Stimulated activated CD4-positive, alpha-beta T cell treated with anti-CD3 and anti-CD28 coated beads, Interleukin-15, amount 100 ng/mL, for 1 hour (primary cell): Measurements from ENCODE around the gene BGLAP.
"Not testable (repeated sequence)": the region's sequence is repeated elsewhere in the genome, so short reads cannot be mapped to it uniquely, and the experiment has no call there.

Experiments
- DNase-seq, 2 donors: peaks; one replicate each; pipeline ENCODE4 v3.0.0-alpha.2; 2020; ENCODE audit warnings: low read depth in 1 of 2, low spot score in 1 of 2

BGLAP gene

DNA sequence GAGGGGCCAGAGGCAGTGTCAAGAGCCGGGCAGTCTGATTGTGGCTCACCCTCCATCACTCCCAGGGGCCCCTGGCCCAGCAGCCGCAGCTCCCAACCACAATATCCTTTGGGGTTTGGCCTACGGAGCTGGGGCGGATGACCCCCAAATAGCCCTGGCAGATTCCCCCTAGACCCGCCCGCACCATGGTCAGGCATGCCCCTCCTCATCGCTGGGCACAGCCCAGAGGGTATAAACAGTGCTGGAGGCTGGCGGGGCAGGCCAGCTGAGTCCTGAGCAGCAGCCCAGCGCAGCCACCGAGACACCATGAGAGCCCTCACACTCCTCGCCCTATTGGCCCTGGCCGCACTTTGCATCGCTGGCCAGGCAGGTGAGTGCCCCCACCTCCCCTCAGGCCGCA lies at the start of gene BGLAP:
TSS of gene BGLAP (plus strand) at position 259 of the 400 bp plus-strand sequence. CDS start at position 307, 48 bp downstream.
- no peak for DNase-seq

DNA sequence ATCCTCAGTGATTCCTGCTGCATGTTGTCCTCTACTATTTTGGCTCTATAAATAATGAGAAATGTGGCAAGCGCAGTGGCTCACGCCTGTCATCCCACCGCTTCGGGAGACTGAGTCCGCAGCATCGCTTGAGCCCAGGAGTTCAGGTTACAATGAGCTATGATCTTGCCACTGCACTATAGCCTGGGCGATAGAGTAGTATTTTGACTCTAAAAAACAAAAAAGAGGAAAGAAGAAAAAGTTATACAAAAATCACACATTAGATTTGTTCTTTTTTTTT lies 48.8 kb upstream of the BGLAP start:
- no peak for DNase-seq

DNA sequence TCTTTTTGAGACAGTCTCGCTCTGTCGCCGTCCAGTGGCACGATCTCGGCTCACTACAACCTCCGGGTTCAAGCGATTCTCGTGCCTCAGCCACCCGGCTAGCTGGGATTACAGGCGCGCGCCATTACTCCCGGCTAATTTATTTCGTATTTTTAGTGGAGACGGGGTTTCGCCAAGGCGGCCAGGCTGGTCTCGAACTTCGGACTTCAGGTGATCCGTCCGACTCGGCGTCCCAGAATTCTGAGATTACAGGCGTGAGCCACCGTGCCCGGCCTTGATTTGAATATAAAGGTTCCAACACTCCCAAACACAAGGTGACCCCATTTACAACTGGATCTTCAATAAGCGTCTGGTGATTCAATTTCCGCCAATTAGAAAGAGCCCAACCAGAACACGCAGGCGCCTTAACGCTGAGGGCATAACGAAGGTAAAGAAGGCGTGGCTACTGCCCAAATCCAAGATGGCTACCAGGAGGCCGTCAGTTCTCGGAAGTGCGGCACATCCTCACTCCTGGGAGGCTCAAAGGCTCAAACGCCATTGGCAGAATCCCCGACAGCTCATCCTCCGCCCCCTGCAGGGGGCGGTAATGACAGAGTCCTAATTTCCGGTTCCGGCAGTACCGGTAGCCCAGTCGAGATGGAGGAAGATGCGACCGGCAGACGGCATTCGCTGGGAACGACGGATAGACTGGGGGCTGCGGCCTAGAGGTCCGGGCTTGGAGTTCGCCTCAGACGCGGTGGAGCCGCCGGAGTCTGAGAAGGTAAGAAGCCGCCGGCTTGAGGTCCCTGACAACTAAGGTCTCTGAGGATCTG lies 48.3 kb upstream of the BGLAP start, which contains the start of gene SLC25A44:
TSS of gene SLC25A44 (plus strand) at position 617 of the 812 bp plus-strand sequence. CDS start 5,744 bp downstream, outside the sequence.
- DNase-seq: peak; percentile 92 to 95

DNA sequence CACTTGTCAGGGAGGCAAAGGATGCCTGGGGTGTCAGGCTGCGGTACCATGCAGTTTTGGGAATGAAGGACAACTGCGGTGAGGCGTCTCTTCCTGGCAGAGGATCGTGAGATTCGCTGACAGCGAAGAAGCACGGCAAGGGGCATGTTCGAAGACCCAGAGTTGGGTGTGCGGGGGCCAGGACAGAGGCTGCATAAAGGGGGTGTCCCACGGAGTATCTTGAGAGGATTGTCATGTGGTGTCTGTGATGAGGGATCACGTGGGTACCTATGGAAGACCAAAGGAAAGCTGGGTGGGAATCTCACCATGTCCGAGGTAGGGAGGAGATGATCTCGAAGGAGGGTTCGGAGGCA lies 47.7 kb upstream of the BGLAP start:
- no peak for DNase-seq

DNA sequence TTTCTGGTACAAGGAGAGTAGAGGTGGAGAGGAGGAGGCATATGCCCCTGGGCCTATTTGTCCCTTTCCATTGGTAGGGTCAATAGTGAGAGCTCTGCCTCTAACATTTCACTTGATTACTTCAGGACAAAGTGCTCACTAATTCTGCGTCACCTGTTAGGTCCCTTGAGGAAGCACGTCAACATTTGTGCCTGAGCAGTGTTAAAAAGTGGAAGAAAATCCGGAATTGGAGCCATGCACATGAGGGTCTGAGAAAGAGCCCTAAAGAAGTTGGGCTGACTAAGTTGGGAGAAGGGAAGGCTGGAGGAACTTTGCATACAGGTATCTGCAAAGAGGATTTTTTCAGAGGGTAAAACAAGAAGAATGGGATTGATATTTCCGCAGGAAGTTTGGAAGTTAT lies 46.1 kb upstream of the BGLAP start:
- no peak for DNase-seq

DNA sequence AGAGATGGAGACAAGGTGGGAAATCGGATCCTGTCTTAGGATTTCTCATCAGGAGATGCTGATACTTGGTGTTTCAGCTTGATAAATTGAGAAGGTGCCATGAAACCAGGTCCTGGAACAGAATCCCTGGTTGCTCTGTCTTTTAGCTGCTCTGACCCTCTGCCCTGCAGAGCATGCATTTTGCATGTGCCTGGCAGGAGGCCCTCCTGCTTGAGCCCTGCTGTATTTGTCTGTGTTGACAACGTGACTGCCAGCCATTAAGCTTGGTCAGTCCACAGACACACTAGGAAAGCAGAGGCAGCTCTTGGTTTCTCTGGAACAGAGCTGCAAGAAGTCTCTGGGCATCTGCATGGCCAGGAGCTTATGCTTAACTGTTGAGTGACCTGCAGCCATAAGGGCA lies 45.5 kb upstream of the BGLAP start:
- no peak for DNase-seq

DNA sequence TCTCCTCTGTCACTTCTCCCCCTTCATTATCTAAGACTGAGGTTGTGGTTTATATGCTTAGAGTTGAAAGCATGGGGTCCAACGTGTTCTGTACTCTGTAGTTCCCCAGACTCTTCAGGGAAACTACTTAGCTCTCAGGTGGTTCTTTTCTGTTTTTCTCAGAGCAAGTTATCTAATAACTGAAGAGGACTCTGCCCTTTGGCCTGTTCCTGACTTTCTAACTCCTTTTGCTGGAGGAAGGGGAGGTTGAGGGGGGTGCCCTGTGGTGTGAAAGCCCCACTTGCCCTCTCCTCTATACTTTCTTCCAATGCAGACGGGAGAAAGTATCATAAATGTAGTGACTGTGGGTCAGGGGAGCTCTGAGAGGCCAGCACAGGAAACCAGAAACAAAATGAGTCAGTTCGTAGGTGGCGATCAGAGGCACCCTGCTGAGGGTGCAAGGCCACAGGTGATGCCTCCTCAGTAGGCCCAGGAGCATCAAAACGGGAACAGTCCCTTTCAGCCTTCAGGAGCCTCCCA lies 43.1 kb upstream of the BGLAP start:
- DNase-seq: no peak

DNA sequence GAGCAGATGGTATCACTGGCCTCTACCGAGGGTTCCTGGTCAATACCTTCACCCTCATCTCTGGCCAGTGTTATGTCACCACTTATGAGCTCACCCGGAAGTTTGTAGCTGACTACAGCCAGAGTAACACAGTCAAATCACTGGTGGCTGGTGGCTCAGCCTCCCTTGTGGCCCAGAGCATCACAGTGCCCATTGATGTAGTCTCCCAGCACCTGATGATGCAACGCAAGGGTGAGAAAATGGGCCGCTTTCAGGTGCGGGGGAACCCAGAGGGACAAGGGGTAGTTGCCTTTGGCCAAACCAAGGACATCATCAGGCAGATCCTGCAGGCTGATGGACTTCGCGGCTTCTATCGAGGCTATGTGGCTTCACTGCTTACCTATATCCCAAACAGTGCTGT lies 41.9 kb upstream of the BGLAP start:
- DNase-seq: no peak

DNA sequence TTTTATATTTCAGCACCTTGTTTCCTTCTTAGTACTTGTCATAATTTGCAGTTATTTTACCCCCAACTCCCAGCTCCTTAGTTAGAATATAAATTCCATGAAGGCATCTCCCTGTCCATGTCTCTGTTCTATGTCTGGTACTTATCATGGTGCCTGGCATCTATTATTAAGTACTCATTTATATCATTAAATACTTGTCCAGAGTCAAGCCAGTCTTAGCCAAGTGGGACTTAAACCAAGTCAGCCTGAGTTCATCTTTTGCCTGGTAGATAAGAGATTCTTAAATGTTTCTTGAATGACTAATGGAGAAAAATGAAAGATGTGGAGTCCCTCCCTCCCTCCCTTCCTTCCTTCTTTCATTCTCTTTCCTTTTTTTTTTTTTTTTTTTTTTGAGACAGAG lies 38.7 kb upstream of the BGLAP start:
- no peak for DNase-seq

DNA sequence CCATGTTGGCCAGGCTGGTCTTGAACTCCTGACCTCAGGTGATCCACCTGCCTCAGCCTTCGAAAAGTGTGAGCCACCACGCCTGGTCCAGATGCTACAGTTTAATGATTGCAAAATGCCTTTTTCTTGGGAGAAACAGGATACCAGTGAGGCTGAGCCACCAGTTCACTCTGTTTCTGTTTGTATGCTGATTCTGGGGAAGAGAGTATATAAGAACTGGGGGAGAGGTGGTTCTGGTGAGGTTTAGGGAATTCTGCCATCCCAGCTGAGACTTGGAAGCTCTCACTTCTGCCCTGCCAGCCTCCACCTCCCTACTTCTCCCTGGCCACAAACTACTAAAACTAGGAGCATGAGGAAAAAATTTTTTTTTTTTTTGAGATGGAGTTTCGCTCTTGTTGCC lies 37.3 kb upstream of the BGLAP start:
- no peak for DNase-seq

DNA sequence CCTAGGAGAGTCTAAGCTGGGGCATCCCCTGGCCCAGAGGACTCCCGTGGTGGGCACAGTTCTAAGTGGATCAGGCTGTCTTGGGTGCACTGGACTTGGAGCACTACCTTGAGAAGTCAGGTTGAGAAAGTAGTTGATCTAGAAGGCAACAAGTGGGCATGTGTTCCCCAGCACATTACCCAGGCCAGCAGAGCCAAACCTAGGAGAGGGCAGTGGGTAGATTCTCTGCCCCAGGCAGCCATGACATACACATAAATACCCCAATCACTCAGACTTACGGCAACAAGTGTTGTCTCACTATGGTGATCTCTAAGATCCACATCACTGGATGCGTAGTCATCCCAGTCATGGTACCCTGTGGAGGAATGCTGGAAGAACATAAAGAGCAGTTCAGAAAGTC lies 30.7 kb upstream of the BGLAP start:
- no peak for DNase-seq

DNA sequence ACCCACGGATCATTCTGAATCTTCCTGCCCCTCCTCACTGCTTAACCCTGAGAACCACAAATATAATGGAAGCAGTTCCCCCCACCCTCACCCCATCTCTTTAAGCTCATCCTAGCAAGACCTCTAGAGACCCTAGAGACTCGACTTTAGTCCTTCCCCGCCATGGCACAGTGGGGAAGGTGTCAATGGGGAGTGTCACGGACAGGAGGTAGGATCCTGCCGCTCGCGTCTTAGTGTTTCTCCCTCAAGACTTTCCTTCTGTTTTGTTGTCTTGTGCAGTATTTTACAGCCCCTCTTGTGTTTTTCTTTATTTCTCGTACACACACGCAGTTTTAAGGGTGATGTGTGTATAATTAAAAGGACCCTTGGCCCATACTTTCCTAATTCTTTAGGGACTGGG lies 29.9 kb upstream of the BGLAP start:
- DNase-seq: no peak

DNA sequence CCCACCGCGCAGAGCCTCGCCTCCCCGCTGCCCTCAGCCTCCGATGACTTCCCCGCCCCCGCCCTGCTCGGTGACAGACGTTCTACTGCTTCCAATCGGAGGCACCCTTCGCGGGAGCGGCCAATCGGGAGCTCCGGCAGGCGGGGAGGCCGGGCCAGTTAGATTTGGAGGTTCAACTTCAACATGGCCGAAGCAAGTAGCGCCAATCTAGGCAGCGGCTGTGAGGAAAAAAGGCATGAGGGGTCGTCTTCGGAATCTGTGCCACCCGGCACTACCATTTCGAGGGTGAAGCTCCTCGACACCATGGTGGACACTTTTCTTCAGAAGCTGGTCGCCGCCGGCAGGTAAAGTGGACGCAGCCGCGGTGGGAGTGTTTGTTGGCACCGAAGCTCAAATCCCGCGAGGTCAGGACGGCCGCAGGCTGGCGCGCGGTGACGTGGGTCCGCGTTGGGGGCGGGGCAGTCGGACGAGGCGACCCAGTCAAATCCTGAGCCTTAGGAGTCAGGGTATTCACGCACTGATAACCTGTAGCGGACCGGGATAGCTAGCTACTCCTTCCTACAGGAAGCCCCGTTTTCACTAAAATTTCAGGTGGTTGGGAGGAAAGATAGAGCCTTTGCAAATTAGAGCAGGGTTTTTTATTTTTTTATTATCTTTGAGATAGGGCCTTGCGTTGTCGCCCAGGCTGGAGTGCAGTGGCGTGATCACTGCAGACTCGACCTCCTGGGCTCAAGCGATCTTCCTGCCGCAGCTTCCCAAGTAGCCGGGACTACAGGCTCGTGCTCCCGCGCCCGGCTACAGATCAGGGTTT lies 28.9 kb upstream of the BGLAP start, which contains the start of gene PMF1:
TSS of gene PMF1 (plus strand) at position 175 of the 811 bp plus-strand sequence. CDS start at position 184, 9 bp downstream.
- peak; percentile 90 to 91 for DNase-seq

DNA sequence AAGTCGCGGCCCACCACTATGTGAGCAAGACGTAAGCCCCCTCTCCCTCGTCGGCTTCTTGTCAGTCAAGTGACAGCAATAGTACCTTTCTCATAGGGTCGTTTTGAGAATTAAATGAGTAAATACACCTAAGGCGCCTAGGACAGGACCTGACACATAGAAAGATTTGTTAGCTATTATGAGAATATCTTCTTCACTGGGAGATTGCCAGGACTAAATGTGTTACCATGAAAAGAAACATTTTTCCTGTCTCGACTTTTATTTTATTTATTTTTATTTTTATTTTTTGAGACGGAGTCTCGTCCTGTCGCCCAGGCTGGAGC lies 28.4 kb upstream of the BGLAP start:
- DNase-seq: no peak

DNA sequence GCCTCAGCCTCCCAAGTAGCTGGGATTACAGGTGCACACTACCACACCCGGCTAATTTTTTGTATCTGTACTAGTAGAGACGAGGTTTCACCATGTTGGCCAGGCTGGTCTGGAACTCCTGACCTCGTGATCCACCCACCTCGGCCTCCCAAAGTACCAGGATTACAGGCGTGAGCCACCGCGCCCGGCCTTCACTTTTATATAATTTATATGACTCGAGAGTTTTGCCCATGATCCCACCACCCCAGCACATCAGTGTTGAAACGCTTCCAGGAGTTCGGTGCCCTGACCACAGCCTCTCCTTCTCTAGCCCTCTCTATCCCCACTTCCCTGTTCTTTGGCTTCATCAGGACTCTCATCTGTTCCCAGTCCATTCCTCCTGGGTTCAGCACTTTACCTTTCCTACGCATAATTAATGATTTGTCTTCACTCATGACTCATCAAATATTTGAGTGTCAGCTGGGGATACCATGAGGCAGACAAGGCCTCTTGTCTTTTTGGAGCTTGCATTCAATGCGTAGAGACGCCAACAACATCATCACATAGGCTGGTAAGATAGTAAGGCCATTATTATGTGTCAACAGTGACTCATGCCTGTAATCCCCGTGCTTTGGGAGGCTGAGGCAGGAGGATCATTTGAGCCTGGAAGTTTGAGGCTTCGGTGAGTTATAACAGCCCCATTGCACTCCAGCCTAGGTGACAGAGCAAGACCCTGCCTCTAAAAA lies 27.8 kb upstream of the BGLAP start:
- no peak for DNase-seq

DNA sequence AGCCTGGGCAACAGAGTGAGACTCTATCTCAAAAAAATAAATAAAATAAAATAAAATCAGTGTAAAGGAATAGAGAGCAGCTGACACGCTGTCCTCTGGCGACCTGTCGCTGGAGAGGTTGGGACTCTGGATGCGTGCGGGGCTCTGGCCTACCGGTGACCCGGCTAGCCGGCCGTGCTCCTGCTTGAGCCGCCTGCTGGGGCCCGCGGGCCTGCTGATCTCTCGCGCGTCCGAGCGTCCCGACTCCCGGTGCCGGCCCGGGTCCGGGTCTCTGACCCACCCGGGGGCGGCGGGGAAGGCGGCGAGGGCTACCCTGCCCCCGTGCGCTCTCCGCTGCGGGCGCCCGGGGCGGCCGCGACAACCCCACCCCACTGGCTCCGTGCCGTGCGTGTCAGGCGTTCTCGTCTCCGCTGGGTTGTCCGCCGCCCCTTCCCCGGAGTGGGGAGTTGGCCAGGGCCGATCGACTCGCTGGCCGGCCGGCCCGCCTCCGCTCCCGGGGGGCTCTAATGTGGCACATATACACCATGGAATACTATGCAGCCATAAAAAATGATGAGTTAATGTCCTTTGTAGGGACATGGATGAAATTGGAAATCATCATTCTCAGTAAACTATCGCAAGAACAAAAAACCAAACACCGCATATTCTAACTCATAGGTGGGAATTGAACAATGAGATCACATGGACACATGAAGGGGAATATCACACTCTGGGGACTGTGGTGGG lies 25.5 kb upstream of the BGLAP start:
- DNase-seq: not testable (repeated sequence)

DNA sequence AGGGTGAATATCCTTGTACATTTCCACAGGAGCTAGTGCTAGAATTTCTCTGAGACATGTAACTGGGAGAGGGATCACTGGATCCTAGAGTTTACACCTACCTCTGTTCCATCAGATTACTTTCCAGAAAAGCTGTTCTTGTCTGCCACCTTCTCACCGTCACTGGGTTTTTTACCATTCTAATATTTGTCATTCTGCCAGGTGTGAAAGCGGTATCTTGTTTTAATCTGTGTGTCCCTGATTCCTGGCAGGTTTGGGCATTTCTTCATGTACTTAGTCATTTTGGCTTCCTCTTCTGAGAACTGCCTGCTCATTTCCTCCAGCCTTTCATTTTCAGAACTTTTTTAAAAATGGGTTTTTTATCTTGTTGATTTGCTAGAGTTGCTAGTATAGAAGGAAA lies 24.1 kb upstream of the BGLAP start:
- DNase-seq: no peak

DNA sequence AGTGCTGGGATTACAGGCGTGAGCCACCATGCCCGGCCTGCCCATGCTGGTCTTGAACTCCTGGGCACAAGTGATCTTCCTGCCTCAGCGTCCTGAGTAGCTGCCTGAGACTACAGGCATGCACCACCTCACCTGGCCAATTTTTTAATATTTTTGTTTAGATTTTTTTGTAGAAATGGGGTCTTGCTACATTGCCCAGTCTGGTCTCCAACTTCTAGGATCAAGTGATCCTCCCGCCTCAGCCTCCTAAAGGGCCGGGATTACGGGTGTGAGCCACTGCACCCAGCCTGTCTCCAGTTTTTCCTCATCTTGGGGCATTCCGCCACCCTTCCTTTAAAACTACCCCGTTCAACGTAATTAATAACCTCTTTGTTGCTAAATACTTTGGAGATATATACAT lies 21.8 kb upstream of the BGLAP start:
- no peak for DNase-seq

DNA sequence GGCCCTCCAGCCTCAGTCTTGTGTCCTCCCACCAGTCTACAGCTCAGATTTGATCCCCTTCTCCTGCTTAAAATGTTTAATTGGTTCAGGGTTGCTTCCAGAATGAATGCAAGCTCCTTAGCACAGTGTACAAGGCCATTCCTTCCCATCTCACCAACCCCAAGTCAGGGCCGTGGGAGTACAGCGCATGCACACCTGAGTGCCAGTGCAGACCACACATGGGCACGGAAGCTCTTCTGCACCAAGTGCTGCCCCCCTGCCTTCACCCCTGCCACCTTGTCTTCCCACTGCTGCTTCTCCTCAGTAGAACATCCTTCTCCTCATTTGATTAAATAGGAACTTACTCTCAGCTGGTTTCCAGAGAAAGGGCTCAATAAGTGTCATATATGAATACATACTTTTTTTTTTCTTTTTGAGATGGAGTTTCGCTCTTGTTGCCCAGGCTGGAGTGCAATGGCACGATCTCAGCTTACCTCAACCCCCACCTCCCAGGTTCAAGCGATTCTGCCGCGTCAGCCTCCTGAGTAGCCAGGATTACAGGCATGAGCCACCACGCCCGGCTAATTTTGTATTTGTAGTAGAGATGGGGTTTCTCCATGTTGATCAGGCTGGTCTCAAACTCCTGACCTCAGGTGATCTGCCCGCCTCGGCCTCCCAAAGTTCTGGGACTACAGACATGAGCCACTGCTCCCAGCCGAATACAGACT lies 19.8 kb upstream of the BGLAP start:
- no peak for DNase-seq

DNA sequence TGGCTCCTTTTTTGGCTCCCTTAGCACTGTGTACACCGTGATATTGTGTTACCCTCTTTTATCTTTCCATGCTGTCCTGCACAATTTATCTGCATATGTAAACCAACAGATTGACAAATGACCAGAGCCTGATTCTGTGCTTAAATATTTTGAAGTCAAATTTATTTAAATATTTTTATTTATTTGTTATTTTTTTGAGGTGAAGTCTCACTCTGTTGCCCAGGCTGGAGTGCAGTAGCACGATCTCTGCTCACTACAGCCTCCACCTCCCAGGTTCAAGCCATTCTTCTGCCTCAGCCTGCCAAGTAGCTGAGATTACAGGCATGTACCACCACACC lies 16.3 kb upstream of the BGLAP start:
- no peak for DNase-seq

DNA sequence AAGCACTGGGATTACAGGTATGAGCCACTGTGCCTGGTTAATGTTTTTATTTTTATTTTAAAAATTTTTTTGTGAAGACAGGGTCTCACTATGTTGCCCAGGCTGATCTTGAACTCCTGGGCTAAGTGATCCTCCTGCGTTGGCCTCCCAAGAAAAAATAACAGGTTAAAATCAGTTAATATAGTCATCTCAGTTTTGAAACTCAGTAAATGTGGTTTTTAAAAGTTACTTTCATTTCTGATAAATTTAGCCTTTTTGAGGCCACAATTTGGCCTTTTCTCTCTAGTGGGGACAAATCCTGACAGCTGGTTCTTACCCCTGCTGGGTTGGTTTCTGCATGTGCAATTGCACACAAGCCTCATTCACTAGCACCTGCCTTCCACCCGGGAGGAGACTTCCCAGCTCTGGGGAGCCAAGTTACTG lies 15.9 kb upstream of the BGLAP start:
- DNase-seq: no peak
